A673 (cell line): ENCODE measurements around the gene NFASC.

ENCODE experiments used
- CTCF ChIP-seq: fragments of 300-800, 200-600 bp; sonication (generic); conservative IDR thresholded peaks from 2 replicates; pipeline ENCODE4 v1.5.1; 2017; ENCODE audit warnings: low read depth, mild to moderate bottlenecking, antibody characterized with exemption, low read length, moderate library complexity, mixed read lengths
- EZH2 ChIP-seq: fragments of 200-600 bp; sonication (generic); IDR thresholded peaks from 2 replicates; pipeline ENCODE4 v1.6.1; 2017; ENCODE audit warnings: borderline replicate concordance, low read depth, mild to moderate bottlenecking, mixed read lengths, antibody characterized with exemption, low read length; ENCODE audit not compliant: poor library complexity, severe bottlenecking

GRCh38 chr1:204834752-204835151, 35.9 kb upstream of the NFASC start:
- TF ChIP-seq CTCF (no peak), EZH2 (no peak)
